Transverse colon (tissue), 4 donors: Measurements from ENCODE around the gene RABEP2. TPM values are rescaled to one million over a fixed set of nuclear protein-coding genes. Genes with fewer than 3 reads are reported as not detected.
A peak's percentile ranks its signal among the peaks of the same experiment; 100 is the strongest.

Experiments used
- DNase-seq: peaks from one replicate; pipeline ENCODE4 v3.0.0-alpha.2; 2019
- H3K27ac ChIP-seq, 4 donors: fragments of 200-600 bp; sonication (generic); 2 replicates each; pipeline ENCODE4 v1.5.1; 2016 to 2018; ENCODE audit warnings: inconsistent platforms in 4 of 4
- H3K27me3 ChIP-seq: fragments of 200-600 bp; sonication (generic); 2 replicates; pipeline ENCODE4 v1.5.1; 2017; ENCODE audit warnings: inconsistent platforms
- H3K36me3 ChIP-seq, 4 donors: fragments of 200-600 bp; sonication (generic); 2 replicates each; pipeline ENCODE4 v1.5.1; 2017 to 2019; ENCODE audit warnings: inconsistent platforms in 4 of 4
- H3K4me1 ChIP-seq, 4 donors: fragments of 200-600 bp; sonication (generic); 2 replicates each; pipeline ENCODE4 v1.5.1; 2017 to 2020; ENCODE audit warnings: inconsistent platforms in 4 of 4
- H3K4me3 ChIP-seq, 4 donors: fragments of 200-600 bp; sonication (generic); 1 replicate in 1 of 4; 2 replicates in 3 of 4; pipeline versions ENCODE4 v1.5.1 to v1.6.1; 2017 to 2019; ENCODE audit warnings: inconsistent platforms in 4 of 4
- H3K9me3 ChIP-seq, 2 donors: fragments of 200-600 bp; sonication (generic); 2 replicates each; pipeline ENCODE4 v1.5.1; 2017 to 2019; ENCODE audit warnings: inconsistent platforms in 2 of 2
- EP300 ChIP-seq: sonication (generic); formaldehyde crosslinking; IDR thresholded peaks from one replicate; pipeline ENCODE4 v1.6.1; 2017; ENCODE audit warnings: antibody characterized with exemption, low read depth
- POLR2A ChIP-seq: fragments of 450-650 bp; IDR thresholded peaks from one replicate; pipeline ENCODE4 v1.6.1; 2016; ENCODE audit warnings: antibody characterized with exemption, mild to moderate bottlenecking, moderate library complexity
- POLR2AphosphoS5 ChIP-seq, 3 donors: sonication (generic); formaldehyde crosslinking; IDR thresholded peaks; one replicate each; pipeline ENCODE4 v1.6.1; 2016; ENCODE audit warnings: antibody characterized with exemption in 3 of 3
- WGBS, 2 donors: methylation state at CpG; one replicate each; pipeline ENCODE4 v1.1.5; 2018; ENCODE audit warnings: low coverage in 1 of 2; 5-methylcytosine and 5-hydroxymethylcytosine counted together
- in situ Hi-C, 4 donors: fragments of 200-750 bp; cut with MboI; loops; one replicate each; pipeline versions ENCODE4 v1.15.0 to v1.15.1; 2017; ENCODE audit warnings: low sequenced_read_pairs in 3 of 4, low pct_ligation_motif_present in 1 of 4, low pct_unique_long_range_greater_than_20kb in 1 of 4
- intact Hi-C: fragments of 100-400 bp; cut with DNase I; formaldehyde crosslinking; loops from one replicate; pipeline ENCODE4 v1.15.1; 2023; ENCODE audit warnings: low total_unique reads
- total RNA-seq, 4 donors: library from RNA; depleted of rRNA; stranded (reverse); fragments of >200 nt; gene quantifications; one replicate each; pipeline ENCODE4 v1.1.0, GENCODE V29; 2016
- TF ChIP-seq, protein P1 (sequence below), 5 experiments: fragments of 200-600 bp in 3 of 5; fragments of 450-650 bp in 2 of 5; sonication (generic) in 3 of 5; IDR thresholded peaks; 1 replicate in 2 of 5; 2 replicates in 3 of 5; pipeline ENCODE4 v1.5.1; 2016 to 2017; ENCODE audit warnings: antibody characterized with exemption in 5 of 5, inconsistent platforms in 3 of 5, mild to moderate bottlenecking in 2 of 5, moderate library complexity in 1 of 5

The RABEP2 gene
- total RNA-seq, 4 donors from 2014 or later = 57.1 to 182 (median 130) TPM

- Histone ChIP-seq H3K36me3 (peaks cover 0 to 52% (median 23%) of the 10 kb centered on the region in 4 donors), H3K4me1 (peaks cover 0 to 2% (median 0%) of the 10 kb centered on the region in 4 donors), H3K4me3 (no peak overlapping the region), H3K9me3 (no peaks in the 10 kb centered on the region), H3K27me3 (no peaks in the 10 kb centered on the region), H3K27ac (no peak overlapping the region)
- intact Hi-C loops = no loop called here
- no peak for DNase-seq
- in situ Hi-C loops = no loop called here
- no peak for TF ChIP-seq EP300
- no peak for TF ChIP-seq POLR2AphosphoS5 (IDR thresholded peaks at IDR 0.05)
- TF ChIP-seq POLR2A = no peak
- TF ChIP-seq, protein P1, sequence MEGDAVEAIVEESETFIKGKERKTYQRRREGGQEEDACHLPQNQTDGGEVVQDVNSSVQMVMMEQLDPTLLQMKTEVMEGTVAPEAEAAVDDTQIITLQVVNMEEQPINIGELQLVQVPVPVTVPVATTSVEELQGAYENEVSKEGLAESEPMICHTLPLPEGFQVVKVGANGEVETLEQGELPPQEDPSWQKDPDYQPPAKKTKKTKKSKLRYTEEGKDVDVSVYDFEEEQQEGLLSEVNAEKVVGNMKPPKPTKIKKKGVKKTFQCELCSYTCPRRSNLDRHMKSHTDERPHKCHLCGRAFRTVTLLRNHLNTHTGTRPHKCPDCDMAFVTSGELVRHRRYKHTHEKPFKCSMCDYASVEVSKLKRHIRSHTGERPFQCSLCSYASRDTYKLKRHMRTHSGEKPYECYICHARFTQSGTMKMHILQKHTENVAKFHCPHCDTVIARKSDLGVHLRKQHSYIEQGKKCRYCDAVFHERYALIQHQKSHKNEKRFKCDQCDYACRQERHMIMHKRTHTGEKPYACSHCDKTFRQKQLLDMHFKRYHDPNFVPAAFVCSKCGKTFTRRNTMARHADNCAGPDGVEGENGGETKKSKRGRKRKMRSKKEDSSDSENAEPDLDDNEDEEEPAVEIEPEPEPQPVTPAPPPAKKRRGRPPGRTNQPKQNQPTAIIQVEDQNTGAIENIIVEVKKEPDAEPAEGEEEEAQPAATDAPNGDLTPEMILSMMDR (IDR thresholded peaks at IDR 0.05) = no peak
- 88 to 90% methylated on average over 2 to 9 of the region's 9 CpGs for WGBS, 2 donors
Observed at GRCh38 chr16:28958216-28958615, 33.2 kb upstream of the RABEP2 start.

DNA sequence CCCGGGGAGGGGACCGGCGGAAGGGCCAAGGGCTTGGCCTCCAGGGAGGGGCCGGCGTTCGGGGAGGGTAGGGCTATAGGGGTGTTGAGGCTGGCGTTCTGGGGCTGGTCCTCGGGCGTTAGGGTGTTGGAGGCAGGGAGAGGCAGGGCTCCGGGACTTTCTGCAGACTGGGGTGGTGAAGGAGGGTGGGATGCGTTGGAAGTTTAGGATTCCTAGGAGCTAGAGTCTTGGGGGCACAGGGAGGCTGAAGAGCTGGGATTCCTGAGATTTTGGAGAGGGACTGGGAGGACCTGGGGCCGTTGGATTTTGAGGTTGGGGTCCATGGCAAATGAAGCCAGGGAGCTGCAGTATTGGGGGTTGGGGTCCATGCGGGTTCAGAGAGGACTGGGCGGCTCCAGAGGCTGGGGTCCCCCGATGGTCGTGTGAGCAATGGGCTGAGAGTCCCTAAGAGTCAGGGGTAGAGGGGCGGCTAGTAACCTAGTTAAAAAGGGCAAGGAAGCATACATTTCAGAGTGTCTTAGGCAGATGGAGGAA lies 26.4 kb upstream of the RABEP2 start:
- in situ Hi-C loops (no loop called here), intact Hi-C loops (no loop called here)
- Histone ChIP-seq H3K27me3 (no peaks in the 10 kb centered on the region), H3K27ac (peak overlapping the region; percentile 88 to 96 (median 93)), H3K9me3 (no peaks in the 10 kb centered on the region), H3K36me3 (peaks cover 0 to 31% (median 16%) of the 10 kb centered on the region in 4 donors), H3K4me1 (peaks cover 5 to 27% (median 17%) of the 10 kb centered on the region in 4 donors), H3K4me3 (peak overlapping the region; percentile 77 to 99 (median 96))
- TF ChIP-seq POLR2AphosphoS5 (IDR thresholded peaks at IDR 0.05) = no peak
- TF ChIP-seq POLR2A = no peak
- TF ChIP-seq EP300 = no peak
- TF ChIP-seq, protein P1 (IDR thresholded peaks at IDR 0.05) = no peak
- WGBS, 2 donors = 0 to 2% methylated on average over 5 to 17 of the region's 17 CpGs
- peak; percentile 74 for DNase-seq

DNA sequence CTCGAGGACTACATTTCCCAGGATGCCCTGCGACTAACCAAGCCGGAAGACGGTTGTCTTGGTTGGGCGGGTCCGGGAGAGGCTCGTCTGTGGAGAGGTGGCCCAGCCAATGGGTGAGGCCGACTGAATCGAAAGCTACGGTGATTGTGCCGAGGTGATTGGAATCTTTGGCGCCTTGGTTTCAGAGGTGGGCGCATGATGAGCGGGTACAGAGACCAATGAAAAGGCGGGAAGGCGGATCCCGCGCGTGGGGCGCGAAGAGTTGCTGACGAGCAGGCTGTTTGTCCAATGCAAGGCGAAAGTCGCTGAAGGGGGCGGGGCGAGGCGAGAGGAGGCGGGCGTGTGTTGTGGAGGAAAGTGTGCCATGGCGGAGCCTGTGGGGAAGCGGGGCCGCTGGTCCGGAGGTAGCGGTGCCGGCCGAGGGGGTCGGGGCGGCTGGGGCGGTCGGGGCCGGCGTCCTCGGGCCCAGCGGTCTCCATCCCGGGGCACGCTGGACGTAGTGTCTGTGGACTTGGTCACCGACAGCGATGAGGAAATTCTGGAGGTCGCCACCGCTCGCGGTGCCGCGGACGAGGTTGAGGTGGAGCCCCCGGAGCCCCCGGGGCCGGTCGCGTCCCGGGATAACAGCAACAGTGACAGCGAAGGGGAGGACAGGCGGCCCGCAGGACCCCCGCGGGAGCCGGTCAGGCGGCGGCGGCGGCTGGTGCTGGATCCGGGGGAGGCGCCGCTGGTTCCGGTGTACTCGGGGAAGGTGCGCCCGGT lies 25.8 kb upstream of the RABEP2 start, which contains the start of gene NFATC2IP:
TSS of gene NFATC2IP (plus strand) at position 290 of the 762 bp plus-strand sequence. CDS start at position 365, 75 bp downstream.
- Histone ChIP-seq H3K36me3 (peaks cover 0 to 25% (median 12%) of the 10 kb centered on the region in 4 donors), H3K4me1 (peaks cover 5 to 29% (median 18%) of the 10 kb centered on the region in 4 donors), H3K27me3 (no peaks in the 10 kb centered on the region), H3K27ac (peak within 1 kb of the TSS; percentile 88 to 96 (median 93)), H3K4me3 (peak within 1 kb of the TSS; percentile 77 to 99 (median 96)), H3K9me3 (no peaks in the 10 kb centered on the region)
- WGBS, 2 donors = 1% methylated on average over 67 of the region's 79 CpGs; no CpG with 5 or more reads in 1 of the 2 donors
- TF ChIP-seq, protein P1 (IDR thresholded peaks at IDR 0.05) = no peak
- peak; percentile 13 to 48 (median 30) for TF ChIP-seq POLR2AphosphoS5 (IDR thresholded peaks at IDR 0.05)
- peak; percentile 74 for TF ChIP-seq POLR2A
- TF ChIP-seq EP300 = no peak
- in situ Hi-C loops = no loop called here
- intact Hi-C loops = no loop called here
- peak; percentile 100 for DNase-seq

DNA sequence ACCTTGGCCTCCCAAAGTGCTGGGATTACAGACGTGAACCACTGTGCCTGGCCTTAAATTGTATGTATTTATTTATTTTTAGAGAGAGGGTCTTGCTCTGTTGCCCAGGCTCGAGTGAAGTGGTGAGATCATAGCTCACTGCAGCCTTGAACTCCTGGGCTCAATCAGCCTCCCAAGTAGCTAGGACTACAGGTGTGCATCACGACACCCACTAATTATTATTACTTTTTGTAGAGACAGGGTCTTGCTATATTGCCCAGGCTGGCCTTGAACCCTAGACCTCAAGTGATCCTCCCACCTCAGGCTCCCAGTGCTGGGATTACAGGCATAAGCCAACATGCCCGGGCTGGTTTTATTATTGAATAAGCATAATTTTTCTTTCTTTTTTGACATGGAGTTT lies 21.6 kb upstream of the RABEP2 start:
- TF ChIP-seq EP300 (no peak), POLR2AphosphoS5 (IDR thresholded peaks at IDR 0.05) (no peak), POLR2A (no peak)
- TF ChIP-seq, protein P1 (IDR thresholded peaks at IDR 0.05) = no peak
- no peak overlapping the region for H3K4me3 ChIP-seq
- H3K36me3 ChIP-seq = no peaks in the 10 kb centered on the region
- H3K27ac ChIP-seq = no peak overlapping the region
- 70 to 78% methylated on average over 1 to 4 of the region's 4 CpGs for WGBS, 2 donors
- DNase-seq = no peak
- intact Hi-C loops (no loop called here), in situ Hi-C loops (loop anchor here in 1 of 4 donors (10.0 kb wide), 2 partner anchors 82 to 122 kb away; partner anchors contain the start of genes ATXN2L and SH2B1)
- no peaks in the 10 kb centered on the region for H3K27me3 ChIP-seq
- H3K9me3 ChIP-seq = no peaks in the 10 kb centered on the region
- peaks cover 4 to 20% (median 13%) of the 10 kb centered on the region in 4 donors for H3K4me1 ChIP-seq
